Measurements from ENCODE around the gene ANAPC1. TPM values are rescaled to one million over a fixed set of nuclear protein-coding genes. Genes with fewer than 3 reads are reported as not detected.
"Not testable (repeated sequence)": the region's sequence is repeated elsewhere in the genome, so short reads cannot be mapped to it uniquely, and the experiment has no call there.

The ANAPC1 gene
- total RNA-seq, 3 donors from 2014 or later = 103 to 112 (median 108) TPM

GRCh38 chr2:111790633-111791032 lies 93.4 kb downstream of the ANAPC1 start:
- not testable (repeated sequence) for H3K27me3 Mint-ChIP-seq (ENCODE audit: low read depth); H3K4me3 Mint-ChIP-seq; H3K36me3 Mint-ChIP-seq (ENCODE audit: insufficient read depth); H3K4me1 Mint-ChIP-seq (ENCODE audit: low read depth); ATAC-seq; DNase-seq; H3K9me3 Mint-ChIP-seq

- DNase-seq; H3K4me3 Mint-ChIP-seq; H3K27me3 Mint-ChIP-seq (ENCODE audit: low read depth); H3K9me3 Mint-ChIP-seq; H3K4me1 Mint-ChIP-seq (ENCODE audit: low read depth); ATAC-seq; H3K36me3 Mint-ChIP-seq (ENCODE audit: insufficient read depth): not testable (repeated sequence)
Observed at GRCh38 chr2:111784081-111784480, 99.9 kb downstream of the ANAPC1 start.

- not testable (repeated sequence) for ATAC-seq; H3K36me3 Mint-ChIP-seq (ENCODE audit: insufficient read depth); H3K9me3 Mint-ChIP-seq; DNase-seq; H3K4me3 Mint-ChIP-seq; H3K27me3 Mint-ChIP-seq (ENCODE audit: low read depth); H3K4me1 Mint-ChIP-seq (ENCODE audit: low read depth)
Observed at GRCh38 chr2:111782195-111782594, 101.8 kb downstream of the ANAPC1 start.

GRCh38 chr2:111781443-111782094 lies 102.4 kb downstream of the ANAPC1 start:
- not testable (repeated sequence) for ATAC-seq; H3K27me3 Mint-ChIP-seq (ENCODE audit: low read depth); H3K4me1 Mint-ChIP-seq (ENCODE audit: low read depth); H3K4me3 Mint-ChIP-seq; DNase-seq; H3K36me3 Mint-ChIP-seq (ENCODE audit: insufficient read depth); H3K9me3 Mint-ChIP-seq

GRCh38 chr2:111777155-111777554 lies 106.8 kb downstream of the ANAPC1 start:
- not testable (repeated sequence) for DNase-seq; H3K4me1 Mint-ChIP-seq (ENCODE audit: low read depth)

GRCh38 chr2:111776296-111776695 lies 107.7 kb downstream of the ANAPC1 start:
- not testable (repeated sequence) for H3K9me3 Mint-ChIP-seq; H3K4me1 Mint-ChIP-seq (ENCODE audit: low read depth)

More at GRCh38 chr2:111777155-111777554, 106.8 kb downstream of the ANAPC1 start:
- H3K4me3 Mint-ChIP-seq; H3K36me3 Mint-ChIP-seq (ENCODE audit: insufficient read depth); ATAC-seq; H3K9me3 Mint-ChIP-seq; H3K27me3 Mint-ChIP-seq (ENCODE audit: low read depth): not testable (repeated sequence)

GRCh38 chr2:111772180-111772579 lies 111.8 kb downstream of the ANAPC1 start:
- H3K4me3 Mint-ChIP-seq; DNase-seq; H3K27me3 Mint-ChIP-seq (ENCODE audit: low read depth); H3K36me3 Mint-ChIP-seq (ENCODE audit: insufficient read depth); H3K9me3 Mint-ChIP-seq; H3K4me1 Mint-ChIP-seq (ENCODE audit: low read depth): not testable (repeated sequence)
- peak; percentile 69 to 77 for ATAC-seq

More at GRCh38 chr2:111776296-111776695, 107.7 kb downstream of the ANAPC1 start:
- not testable (repeated sequence) for DNase-seq; H3K27me3 Mint-ChIP-seq (ENCODE audit: low read depth); H3K36me3 Mint-ChIP-seq (ENCODE audit: insufficient read depth); ATAC-seq; H3K4me3 Mint-ChIP-seq

- not testable (repeated sequence) for H3K9me3 Mint-ChIP-seq; H3K27me3 Mint-ChIP-seq (ENCODE audit: low read depth); H3K36me3 Mint-ChIP-seq (ENCODE audit: insufficient read depth); ATAC-seq; H3K4me3 Mint-ChIP-seq; DNase-seq; H3K4me1 Mint-ChIP-seq (ENCODE audit: low read depth)
Observed at GRCh38 chr2:111770916-111771658, 112.9 kb downstream of the ANAPC1 start.

GRCh38 chr2:111768266-111769190 lies 115.5 kb downstream of the ANAPC1 start:
- H3K27me3 Mint-ChIP-seq (ENCODE audit: low read depth); ATAC-seq; DNase-seq; H3K9me3 Mint-ChIP-seq; H3K4me3 Mint-ChIP-seq; H3K4me1 Mint-ChIP-seq (ENCODE audit: low read depth); H3K36me3 Mint-ChIP-seq (ENCODE audit: insufficient read depth): not testable (repeated sequence)

- not testable (repeated sequence) for DNase-seq; H3K9me3 Mint-ChIP-seq; H3K27me3 Mint-ChIP-seq (ENCODE audit: low read depth); ATAC-seq; H3K4me1 Mint-ChIP-seq (ENCODE audit: low read depth); H3K36me3 Mint-ChIP-seq (ENCODE audit: insufficient read depth); H3K4me3 Mint-ChIP-seq
Observed at GRCh38 chr2:111767087-111767486, 116.9 kb downstream of the ANAPC1 start.

- ATAC-seq = peak; percentile 18 to 32
Observed at GRCh38 chr2:111766295-111766694, 117.7 kb downstream of the ANAPC1 start.

GRCh38 chr2:111764151-111764550 lies 119.8 kb downstream of the ANAPC1 start:
- not testable (repeated sequence) for H3K4me1 Mint-ChIP-seq (ENCODE audit: low read depth); ATAC-seq; DNase-seq; H3K36me3 Mint-ChIP-seq (ENCODE audit: insufficient read depth); H3K9me3 Mint-ChIP-seq; H3K4me3 Mint-ChIP-seq; H3K27me3 Mint-ChIP-seq (ENCODE audit: low read depth)

More at GRCh38 chr2:111766295-111766694, 117.7 kb downstream of the ANAPC1 start:
- not testable (repeated sequence) for H3K27me3 Mint-ChIP-seq (ENCODE audit: low read depth); DNase-seq; H3K4me1 Mint-ChIP-seq (ENCODE audit: low read depth); H3K4me3 Mint-ChIP-seq; H3K36me3 Mint-ChIP-seq (ENCODE audit: insufficient read depth); H3K9me3 Mint-ChIP-seq

GRCh38 chr2:111760697-111761284 lies 123.2 kb downstream of the ANAPC1 start:
- not testable (repeated sequence) for ATAC-seq; H3K27me3 Mint-ChIP-seq (ENCODE audit: low read depth); H3K9me3 Mint-ChIP-seq; H3K4me3 Mint-ChIP-seq; DNase-seq; H3K4me1 Mint-ChIP-seq (ENCODE audit: low read depth); H3K36me3 Mint-ChIP-seq (ENCODE audit: insufficient read depth)

GRCh38 chr2:111752533-111752932 lies 131.5 kb downstream of the ANAPC1 start:
- H3K27me3 Mint-ChIP-seq (ENCODE audit: low read depth); ATAC-seq; H3K36me3 Mint-ChIP-seq (ENCODE audit: insufficient read depth); H3K9me3 Mint-ChIP-seq; H3K4me1 Mint-ChIP-seq (ENCODE audit: low read depth); H3K4me3 Mint-ChIP-seq; DNase-seq: not testable (repeated sequence)
